Measurements from ENCODE around the gene CNTN4. TPM values are rescaled to one million over a fixed set of nuclear protein-coding genes. Genes with fewer than 3 reads are reported as not detected.

CNTN4 gene
- total RNA-seq, 1 experiment from 2014 or later: 2.9 TPM

- H3K4me1 Mint-ChIP-seq (ENCODE audit: low read depth, unreplicated experiment): no peaks in the 10 kb centered on the region
- H3K9me3 Mint-ChIP-seq (ENCODE audit: low read depth, unreplicated experiment): peaks cover 12% of the 10 kb centered on the region
- no peaks in the 10 kb centered on the region for H3K27me3 Mint-ChIP-seq (ENCODE audit: unreplicated experiment)
- CTCF ChIA-PET: no interaction called here
- no peak for DNase-seq
- TF ChIP-seq CTCF (IDR thresholded peaks at IDR 0.05; ENCODE audit: unreplicated experiment): no peak
- H3K36me3 Mint-ChIP-seq (ENCODE audit: insufficient read depth, unreplicated experiment): no peaks in the 10 kb centered on the region
- H3K4me3 Mint-ChIP-seq (ENCODE audit: low read depth, unreplicated experiment): no peak overlapping the region
- H3K27ac Mint-ChIP-seq (ENCODE audit: unreplicated experiment): no peak overlapping the region
- intact Hi-C loops (cut with micrococcal nuclease; ENCODE audit: unreplicated experiment): no loop called here
- no TSS peak for BruUV-seq (replicated peaks)
Observed at GRCh38 chr3:2485027-2485375, 386.3 kb downstream of the CNTN4 start.

- peaks cover 6% of the 10 kb centered on the region for H3K9me3 Mint-ChIP-seq (ENCODE audit: low read depth, unreplicated experiment)
- DNase-seq: no peak
- intact Hi-C loops (cut with micrococcal nuclease; ENCODE audit: unreplicated experiment): no loop called here
- no peaks in the 10 kb centered on the region for H3K36me3 Mint-ChIP-seq (ENCODE audit: insufficient read depth, unreplicated experiment)
- no TSS peak for BruUV-seq (replicated peaks)
- CTCF ChIA-PET: no interaction called here
- H3K27ac Mint-ChIP-seq (ENCODE audit: unreplicated experiment): no peak overlapping the region
- TF ChIP-seq CTCF (IDR thresholded peaks at IDR 0.05; ENCODE audit: unreplicated experiment): no peak
- no peaks in the 10 kb centered on the region for H3K27me3 Mint-ChIP-seq (ENCODE audit: unreplicated experiment)
- H3K4me1 Mint-ChIP-seq (ENCODE audit: low read depth, unreplicated experiment): no peaks in the 10 kb centered on the region
- no peak overlapping the region for H3K4me3 Mint-ChIP-seq (ENCODE audit: low read depth, unreplicated experiment)
Observed at GRCh38 chr3:2495746-2496145, 397.1 kb downstream of the CNTN4 start.

- Mint-ChIP-seq H3K4me1 (ENCODE audit: low read depth, unreplicated experiment) (no peaks in the 10 kb centered on the region), H3K27me3 (ENCODE audit: unreplicated experiment) (no peaks in the 10 kb centered on the region), H3K9me3 (ENCODE audit: low read depth, unreplicated experiment) (peaks cover 11% of the 10 kb centered on the region), H3K4me3 (ENCODE audit: low read depth, unreplicated experiment) (no peak overlapping the region), H3K27ac (ENCODE audit: unreplicated experiment) (no peak overlapping the region), H3K36me3 (ENCODE audit: insufficient read depth, unreplicated experiment) (no peaks in the 10 kb centered on the region)
- no peak for TF ChIP-seq CTCF (IDR thresholded peaks at IDR 0.05; ENCODE audit: unreplicated experiment)
- intact Hi-C loops (cut with micrococcal nuclease; ENCODE audit: unreplicated experiment): no loop called here
- CTCF ChIA-PET: no interaction called here
- no TSS peak for BruUV-seq (replicated peaks)
- DNase-seq: no peak
Observed at GRCh38 chr3:2504912-2505311, 406.2 kb downstream of the CNTN4 start.

- Mint-ChIP-seq H3K9me3 (ENCODE audit: low read depth, unreplicated experiment) (peaks cover 13% of the 10 kb centered on the region), H3K36me3 (ENCODE audit: insufficient read depth, unreplicated experiment) (no peaks in the 10 kb centered on the region), H3K4me1 (ENCODE audit: low read depth, unreplicated experiment) (no peaks in the 10 kb centered on the region), H3K27ac (ENCODE audit: unreplicated experiment) (no peak overlapping the region), H3K27me3 (ENCODE audit: unreplicated experiment) (no peaks in the 10 kb centered on the region), H3K4me3 (ENCODE audit: low read depth, unreplicated experiment) (no peak overlapping the region)
- no peak for TF ChIP-seq CTCF (IDR thresholded peaks at IDR 0.05; ENCODE audit: unreplicated experiment)
- DNase-seq: no peak
- intact Hi-C loops (cut with micrococcal nuclease; ENCODE audit: unreplicated experiment): no loop called here
- CTCF ChIA-PET: interaction anchor here (0.6 kb wide), 1 partner anchor 1599 kb away, joined by 6 read pairs; no protein-coding TSS in a partner anchor
- BruUV-seq (replicated peaks): no TSS peak
Observed at GRCh38 chr3:2506776-2507175, 408.1 kb downstream of the CNTN4 start.
